ENCODE data around the gene RASGRP4.

RASGRP4 gene

GRCh38 chr19:38400361-38400760 is 25.7 kb downstream of the RASGRP4 start:
- Histone ChIP-seq H3K27ac (replicated peaks) (no peak overlapping the region), H3K4me3 (replicated peaks; ENCODE audit: insufficient read depth, low read length) (no peak overlapping the region), H3K27me3 (ENCODE audit: insufficient read depth, poor library complexity, severe bottlenecking) (peaks cover 15% of the 10 kb centered on the region)
- no peak for TF ChIP-seq GABPA (IDR thresholded peaks at IDR 0.05; ENCODE audit: low read depth)
- no peak for DNase-seq (ENCODE audit: low read depth in 1 of 2, low spot score in 1 of 2)

GRCh38 chr19:38399537-38399936 is 26.5 kb downstream of the RASGRP4 start:
- peaks cover 15% of the 10 kb centered on the region for H3K27me3 ChIP-seq (ENCODE audit: insufficient read depth, poor library complexity, severe bottlenecking)
- no peak for TF ChIP-seq GABPA (IDR thresholded peaks at IDR 0.05; ENCODE audit: low read depth)
- TF ChIP-seq CTCF (IDR thresholded peaks at IDR 0.05; ENCODE audit: insufficient read depth, low read length): no peak
- TF ChIP-seq POLR2AphosphoS5 (IDR thresholded peaks at IDR 0.05; ENCODE audit: low read depth): no peak
- TF ChIP-seq REST (IDR thresholded peaks at IDR 0.05; ENCODE audit: insufficient replicate concordance, low read depth): no peak
- TF ChIP-seq SPI1 (IDR thresholded peaks at IDR 0.05; ENCODE audit: borderline replicate concordance, low read depth): no peak
- no peak overlapping the region for H3K27ac ChIP-seq (replicated peaks)
- no peak for DNase-seq (ENCODE audit: low read depth in 1 of 2, low spot score in 1 of 2)
- no peak overlapping the region for H3K4me3 ChIP-seq (replicated peaks; ENCODE audit: insufficient read depth, low read length)

- no peak overlapping the region for H3K27ac ChIP-seq (replicated peaks)
- H3K27me3 ChIP-seq (ENCODE audit: insufficient read depth, poor library complexity, severe bottlenecking): peaks cover 16% of the 10 kb centered on the region
- H3K4me3 ChIP-seq (replicated peaks; ENCODE audit: insufficient read depth, low read length): no peak overlapping the region
- TF ChIP-seq CTCF (IDR thresholded peaks at IDR 0.05; ENCODE audit: insufficient read depth, low read length) (no peak), REST (IDR thresholded peaks at IDR 0.05; ENCODE audit: insufficient replicate concordance, low read depth) (no peak), POLR2AphosphoS5 (IDR thresholded peaks at IDR 0.05; ENCODE audit: low read depth) (no peak), GABPA (IDR thresholded peaks at IDR 0.05; ENCODE audit: low read depth) (no peak), SPI1 (IDR thresholded peaks at IDR 0.05; ENCODE audit: borderline replicate concordance, low read depth) (no peak)
- DNase-seq (ENCODE audit: low read depth in 1 of 2, low spot score in 1 of 2): no peak
Observed at GRCh38 chr19:38399081-38399480, 26.9 kb downstream of the RASGRP4 start.

- H3K4me3 ChIP-seq (replicated peaks; ENCODE audit: insufficient read depth, low read length): no peak overlapping the region
- H3K27me3 ChIP-seq (ENCODE audit: insufficient read depth, poor library complexity, severe bottlenecking): peaks cover 22% of the 10 kb centered on the region
- TF ChIP-seq POLR2AphosphoS5 (IDR thresholded peaks at IDR 0.05; ENCODE audit: low read depth): no peak
- no peak for TF ChIP-seq SPI1 (IDR thresholded peaks at IDR 0.05; ENCODE audit: borderline replicate concordance, low read depth)
- no peak for TF ChIP-seq CTCF (IDR thresholded peaks at IDR 0.05; ENCODE audit: insufficient read depth, low read length)
- TF ChIP-seq REST (IDR thresholded peaks at IDR 0.05; ENCODE audit: insufficient replicate concordance, low read depth): no peak
- no peak for TF ChIP-seq GABPA (IDR thresholded peaks at IDR 0.05; ENCODE audit: low read depth)
- no peak for DNase-seq (ENCODE audit: low read depth in 1 of 2, low spot score in 1 of 2)
- H3K27ac ChIP-seq (replicated peaks): no peak overlapping the region
Observed at GRCh38 chr19:38395381-38396114, 30.5 kb downstream of the RASGRP4 start.
